HG03025 (cell line): ENCODE results near the gene PHAF1.

Experiments
- ATAC-seq: cut with Tn5 transposase; IDR thresholded peaks from one replicate; pipeline ENCODE4 v1.9.1; 2021; ENCODE audit warnings: mild to moderate bottlenecking, moderate library complexity; ENCODE audit not compliant: unreplicated experiment, low FRiP score

PHAF1 gene

GRCh38 chr16:67177743-67178699 is 68.3 kb downstream of the PHAF1 start:
- no peak for ATAC-seq

GRCh38 chr16:67179421-67180080 is 69.8 kb downstream of the PHAF1 start:
- ATAC-seq: no peak

GRCh38 chr16:67180166-67180565 is 70.4 kb downstream of the PHAF1 start:
- ATAC-seq: no peak

- ATAC-seq: no peak
These were observed 71.6 kb downstream of the PHAF1 start for GRCh38 chr16:67181346-67181745.

- ATAC-seq: no peak
These were observed 72.5 kb downstream of the PHAF1 start for GRCh38 chr16:67182288-67182687.

GRCh38 chr16:67183284-67183626 is 73.5 kb downstream of the PHAF1 start:
- ATAC-seq: no peak

- peak; percentile 90 for ATAC-seq
These were observed 74.1 kb downstream of the PHAF1 start, which contains the start of gene MATCAP1 for GRCh38 chr16:67183627-67184452. Gene MATCAP1, minus strand, starts transcription at chr16:67183963. Its CDS starts 3,353 bp downstream, at chr16:67180610.

- ATAC-seq: no peak
These were observed 74.8 kb downstream of the PHAF1 start for GRCh38 chr16:67184453-67184994.

GRCh38 chr16:67184995-67185650 is 75.4 kb downstream of the PHAF1 start:
- no peak for ATAC-seq

GRCh38 chr16:67185651-67186134 is 76.0 kb downstream of the PHAF1 start:
- ATAC-seq: no peak

- ATAC-seq: no peak
These were observed 76.8 kb downstream of the PHAF1 start for GRCh38 chr16:67186550-67186950.

GRCh38 chr16:67187175-67187890 is 77.6 kb downstream of the PHAF1 start:
- no peak for ATAC-seq

- ATAC-seq: no peak
These were observed 78.6 kb downstream of the PHAF1 start for GRCh38 chr16:67188323-67188722.

- no peak for ATAC-seq
These were observed 79.1 kb downstream of the PHAF1 start for GRCh38 chr16:67188798-67189197.

- no peak for ATAC-seq
These were observed 80.3 kb downstream of the PHAF1 start, which contains the start of gene EXOC3L1 for GRCh38 chr16:67190041-67190440. Gene EXOC3L1, minus strand, starts transcription at chr16:67190136. Its CDS starts 460 bp downstream, at chr16:67189676.

- ATAC-seq: no peak
These were observed 81.0 kb downstream of the PHAF1 start for GRCh38 chr16:67190448-67191399.

GRCh38 chr16:67191411-67191994 is 81.8 kb downstream of the PHAF1 start:
- ATAC-seq: no peak
